GM12891 (cell line): Measurements from ENCODE around the gene SEPTIN10.

ENCODE experiments used
- PAX5 ChIP-seq: IDR thresholded peaks from 2 replicates; pipeline ENCODE4 v1.6.1; 2011; ENCODE audit warnings: low read length, moderate library complexity, mild to moderate bottlenecking; ENCODE audit not compliant: insufficient read depth, severe bottlenecking
- POLR2A ChIP-seq: IDR thresholded peaks from 2 replicates; pipeline ENCODE4 v1.6.1; 2011; ENCODE audit warnings: low read depth, low read length, control low read depth
- POLR2AphosphoS5 ChIP-seq: IDR thresholded peaks from 2 replicates; pipeline ENCODE4 v1.6.1; 2011; ENCODE audit warnings: low read depth, low read length, control low read depth
- POU2F2 ChIP-seq: IDR thresholded peaks from 2 replicates; pipeline ENCODE4 v1.6.1; 2011; ENCODE audit warnings: low read depth, mild to moderate bottlenecking, control low read depth, low read length, moderate library complexity
- TAF1 ChIP-seq: IDR thresholded peaks from 2 replicates; pipeline ENCODE4 v1.6.1; 2011; ENCODE audit warnings: low read depth, low read length, control low read depth

DNA sequence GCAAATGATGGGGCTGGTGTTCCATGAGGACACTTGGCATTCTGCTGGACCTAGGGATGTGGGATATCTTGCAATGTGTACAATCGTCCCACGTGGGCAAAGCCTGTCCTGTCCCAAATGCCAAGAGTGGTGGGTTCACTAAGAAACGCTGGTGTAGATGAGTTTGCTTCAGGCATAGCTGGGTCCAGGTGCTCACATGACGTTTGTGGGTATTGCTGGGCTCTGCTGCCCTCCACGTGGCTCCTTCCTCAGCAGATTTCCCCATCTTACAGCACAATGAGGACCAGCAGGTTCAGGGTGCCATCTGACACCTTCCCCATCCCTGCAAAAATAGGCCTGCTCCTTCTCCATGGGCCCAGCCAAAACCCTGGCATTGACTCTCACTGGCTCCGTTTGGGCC, 105.9 kb downstream of the SEPTIN10 start:
- TF ChIP-seq POLR2A: no peak
- TF ChIP-seq POLR2AphosphoS5: no peak
- no peak for TF ChIP-seq PAX5
- TF ChIP-seq TAF1: no peak
- no peak for TF ChIP-seq POU2F2
